PC-3 (cell line): ENCODE results near the gene GOLT1A. TPM values are rescaled to one million over a fixed set of nuclear protein-coding genes. Genes with fewer than 3 reads are reported as not detected.

Experiments used
- ATAC-seq: fragments of 200-7000 bp; cut with Tn5 transposase; 2 replicates; pipeline ENCODE4 v1.9.1; 2020; ENCODE audit warnings: mild to moderate bottlenecking, moderate library complexity
- BruUV-seq: library from RNA; stranded (reverse); fragments of 400-500 nt; replicated peaks from 2 replicates; lab custom pipeline; 2021; lab: Mats Ljungman, UMichigan
- CTCF ChIA-PET: fragments of 300-600 bp; sonication (Branson Sonifier 250); formaldehyde crosslinking; loops from one replicate; lab custom pipeline; 2022; ENCODE audit warnings: antibody characterized with exemption; lab: Charles Lee
- POLR2A ChIA-PET: fragments of 300-600 bp; sonication (Branson Sonifier 250); formaldehyde crosslinking; loops from one replicate; lab custom pipeline; 2022; ENCODE audit warnings: antibody characterized with exemption; ENCODE audit not compliant: unreplicated experiment; lab: Charles Lee
- DNase-seq: peaks from one replicate; pipeline ENCODE4 v3.0.0-alpha.2; 2015
- H2AFZ ChIP-seq: fragments of 300-600 bp; sonication (generic); 2 replicates; pipeline ENCODE4 v1.6.0; 2016; ENCODE audit warnings: antibody characterized with exemption, low read length
- H3F3A ChIP-seq: fragments of 300-600 bp; sonication (generic); one replicate; pipeline ENCODE4 v1.6.0; 2017; ENCODE audit warnings: antibody characterized with exemption, low read length, control low read depth, mild to moderate bottlenecking; ENCODE audit not compliant: unreplicated experiment
- H3K27ac ChIP-seq: fragments of 300-600 bp; sonication (generic); 2 replicates; pipeline ENCODE4 v1.5.1; 2016; ENCODE audit warnings: mild to moderate bottlenecking, low read length
- H3K27me3 ChIP-seq: fragments of 300-600 bp; sonication (generic); 2 replicates; pipeline ENCODE4 v1.6.1; 2016; ENCODE audit warnings: low read length, mixed read lengths
- H3K36me3 ChIP-seq: fragments of 300-600 bp; sonication (generic); 2 replicates; pipeline ENCODE4 v1.6.1; 2016; ENCODE audit warnings: low read depth, mixed run types, low read length, mixed read lengths
- H3K4me1 ChIP-seq: fragments of 300-600 bp; sonication (generic); 2 replicates; pipeline ENCODE4 v1.5.1; 2016; ENCODE audit warnings: low read length; ENCODE audit not compliant: insufficient read depth
- H3K4me2 ChIP-seq: fragments of 300-600 bp; sonication (generic); 2 replicates; pipeline ENCODE4 v1.6.0; 2016; ENCODE audit warnings: low read length
- H3K4me3 ChIP-seq: fragments of 300-600 bp; sonication (generic); 2 replicates; pipeline ENCODE4 v1.5.1; 2016; ENCODE audit warnings: mild to moderate bottlenecking, low read length, mixed read lengths
- H3K79me2 ChIP-seq: fragments of 300-600 bp; sonication (generic); 2 replicates; pipeline ENCODE4 v1.6.1; 2017; ENCODE audit warnings: low read length, mixed read lengths
- H3K9ac ChIP-seq: fragments of 300-600 bp; sonication (generic); 2 replicates; pipeline ENCODE4 v1.6.0; 2016; ENCODE audit warnings: mild to moderate bottlenecking, low read length
- H3K9me2 ChIP-seq: fragments of 300-600 bp; sonication (generic); replicated peaks from 2 replicates; pipeline ENCODE4 v1.6.1; 2016; ENCODE audit warnings: mixed run types, low read length, mixed read lengths
- H3K9me3 ChIP-seq: fragments of 300-600 bp; sonication (generic); 2 replicates; pipeline ENCODE4 v1.6.1; 2016; ENCODE audit warnings: low read length, mixed read lengths
- H4K20me1 ChIP-seq: fragments of 300-600 bp; sonication (generic); 2 replicates; pipeline ENCODE4 v1.6.1; 2016; ENCODE audit warnings: low read length, mixed read lengths
- CTCF ChIP-seq: fragments of 300-600 bp; sonication (generic); conservative IDR thresholded peaks from 2 replicates; pipeline ENCODE4 v1.5.1; 2017; ENCODE audit warnings: antibody characterized with exemption, low read depth, mild to moderate bottlenecking, low read length
- EZH2 ChIP-seq: fragments of 300-600 bp; sonication (generic); IDR thresholded peaks from one replicate; pipeline ENCODE4 v1.6.1; 2017; ENCODE audit warnings: antibody characterized with exemption, mild to moderate bottlenecking, low read length; ENCODE audit not compliant: unreplicated experiment
- EZH2phosphoT487 ChIP-seq: fragments of 300-600 bp; sonication (generic); IDR thresholded peaks from 2 replicates; pipeline ENCODE4 v1.6.1; 2018; ENCODE audit warnings: mild to moderate bottlenecking, antibody characterized with exemption, low read length, borderline replicate concordance
- intact Hi-C: fragments of 100-400 bp; cut with micrococcal nuclease; formaldehyde crosslinking; loops from 2 replicates; pipeline ENCODE4 v1.9.0; 2023
- total RNA-seq: library from RNA; depleted of rRNA; stranded (reverse); fragments of >200 nt; gene quantifications from 2 replicates; pipeline ENCODE4 v1.2.3, GENCODE V29; 2014

GOLT1A gene
- total RNA-seq, 1 experiment from 2014 or later, result 13.3 TPM

- no peaks in the 10 kb centered on the region for H3K9me3 ChIP-seq
- peak overlapping the region; percentile 64 for H3K4me3 ChIP-seq
- H3K4me2 ChIP-seq, result peak overlapping the region; percentile 80
- H3K4me1 ChIP-seq, result peaks cover 14% of the 10 kb centered on the region; the same call in 1 of the 2 replicates
- ChIA-PET CTCF (interaction anchor here (0.6 to 1.9 kb wide), 5 partner anchors 10 to 282 kb away, joined by 3 to 11 read pairs (median 4); no protein-coding TSS in a partner anchor), POLR2A (interaction anchor here (0.6 kb wide), 1 partner anchor 21 kb away, joined by 4 read pairs; no protein-coding TSS in a partner anchor)
- no peaks in the 10 kb centered on the region for H3F3A ChIP-seq
- H3K27me3 ChIP-seq, result no peaks in the 10 kb centered on the region
- DNase-seq, result no peak
- H3K36me3 ChIP-seq, result no peaks in the 10 kb centered on the region
- H3K9ac ChIP-seq, result peak overlapping the region; percentile 57
- peak overlapping the region; percentile 72 for H2AFZ ChIP-seq
- TF ChIP-seq EZH2phosphoT487 (no peak), CTCF (no peak; the same call in 1 of the 2 replicates), EZH2 (no peak)
- peak; percentile 56 for ATAC-seq
- no peaks in the 10 kb centered on the region for H3K79me2 ChIP-seq
- no peaks in the 10 kb centered on the region for H3K9me2 ChIP-seq
- TSS peak; percentile 76 for BruUV-seq
- intact Hi-C loops, result loop anchor here (2.0 kb wide), 1 partner anchor 22 kb away; no protein-coding TSS in a partner anchor
- no peak overlapping the region for H3K27ac ChIP-seq
- H4K20me1 ChIP-seq, result no peaks in the 10 kb centered on the region
Measured at GRCh38 chr1:204152310-204153044, 61.3 kb downstream of the GOLT1A start.

- peak within 1 kb of the TSS; percentile 57 for H3K9ac ChIP-seq
- H3K4me2 ChIP-seq, result peak within 1 kb of the TSS; percentile 84
- ATAC-seq, result peak; percentile 77
- no peaks in the 10 kb centered on the region for H3K79me2 ChIP-seq
- H4K20me1 ChIP-seq, result no peaks in the 10 kb centered on the region
- POLR2A ChIA-PET, result interaction anchor here (0.6 kb wide), 1 partner anchor 21 kb away, joined by 4 read pairs; no protein-coding TSS in a partner anchor
- TF ChIP-seq EZH2, result no peak
- no peak for TF ChIP-seq EZH2phosphoT487
- TF ChIP-seq CTCF, result no peak
- no peaks in the 10 kb centered on the region for H3K27me3 ChIP-seq
- BruUV-seq, result no TSS peak
- CTCF ChIA-PET, result interaction anchor here (0.6 to 1.9 kb wide), 5 partner anchors 11 to 281 kb away, joined by 3 to 11 read pairs (median 4); no protein-coding TSS in a partner anchor
- H3F3A ChIP-seq, result no peaks in the 10 kb centered on the region
- H3K27ac ChIP-seq, result no peak within 1 kb of the TSS
- H3K4me1 ChIP-seq, result peaks cover 14% of the 10 kb centered on the region; the same call in 1 of the 2 replicates
- peak within 1 kb of the TSS; percentile 86 for H2AFZ ChIP-seq
- no peaks in the 10 kb centered on the region for H3K9me2 ChIP-seq
- intact Hi-C loops, result loop anchor here (2.0 kb wide), 1 partner anchor 21 kb away; no protein-coding TSS in a partner anchor
- H3K36me3 ChIP-seq, result no peaks in the 10 kb centered on the region
- no peaks in the 10 kb centered on the region for H3K9me3 ChIP-seq
- peak within 1 kb of the TSS; percentile 71 for H3K4me3 ChIP-seq
- DNase-seq, result peak; percentile 72
Measured at GRCh38 chr1:204151552-204152309, 62.1 kb downstream of the GOLT1A start, which contains the start of gene ETNK2. ETNK2 (minus strand) TSS chr1:204152044; CDS start chr1:204151852, 192 bp downstream.
